Stimulated activated CD4-positive, alpha-beta T cell treated with anti-CD3 and anti-CD28 coated beads, Interleukin-4, amount 100 ng/mL, for 4 hours (primary cell): ENCODE results near the gene HK1.

Experiments used
- DNase-seq, 2 experiments: peaks; one replicate each; pipeline ENCODE4 v3.0.0-alpha.2; 2020

HK1 gene

GRCh38 chr10:69351589-69351988 lies 73.3 kb downstream of the HK1 start:
- no peak for DNase-seq

DNA sequence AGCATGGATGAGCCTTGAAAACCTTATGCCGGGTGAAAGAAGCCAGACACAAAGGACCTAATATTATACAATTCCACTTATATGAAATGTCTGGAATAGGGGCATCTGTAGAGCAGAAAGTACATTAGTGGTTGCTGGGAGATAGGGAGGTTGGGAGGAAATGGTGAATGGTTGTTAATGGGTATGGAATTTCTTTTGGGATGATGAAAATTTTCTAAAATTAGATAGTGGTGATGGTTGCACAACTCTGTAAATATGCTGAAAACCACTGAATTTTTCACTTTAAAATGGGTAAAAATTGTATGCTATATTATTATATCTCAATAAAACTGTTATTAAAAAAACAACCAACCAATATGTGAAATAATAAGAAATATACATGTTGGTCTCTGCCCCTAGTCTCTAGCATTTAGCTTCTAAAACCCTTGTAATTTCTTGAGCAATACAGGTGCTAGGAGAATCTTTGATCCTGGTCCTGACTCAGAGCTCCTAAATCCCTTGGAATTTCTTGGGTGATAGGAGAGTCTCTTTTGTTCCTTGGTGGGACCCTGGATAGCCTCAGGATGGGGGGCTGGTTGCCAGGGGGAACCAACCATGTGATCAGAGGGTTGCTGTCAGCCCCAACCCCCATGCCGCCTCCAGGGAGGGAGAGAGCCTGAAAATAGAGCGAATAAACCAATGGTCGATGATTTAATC lies 74.4 kb downstream of the HK1 start:
- no peak for DNase-seq

DNA sequence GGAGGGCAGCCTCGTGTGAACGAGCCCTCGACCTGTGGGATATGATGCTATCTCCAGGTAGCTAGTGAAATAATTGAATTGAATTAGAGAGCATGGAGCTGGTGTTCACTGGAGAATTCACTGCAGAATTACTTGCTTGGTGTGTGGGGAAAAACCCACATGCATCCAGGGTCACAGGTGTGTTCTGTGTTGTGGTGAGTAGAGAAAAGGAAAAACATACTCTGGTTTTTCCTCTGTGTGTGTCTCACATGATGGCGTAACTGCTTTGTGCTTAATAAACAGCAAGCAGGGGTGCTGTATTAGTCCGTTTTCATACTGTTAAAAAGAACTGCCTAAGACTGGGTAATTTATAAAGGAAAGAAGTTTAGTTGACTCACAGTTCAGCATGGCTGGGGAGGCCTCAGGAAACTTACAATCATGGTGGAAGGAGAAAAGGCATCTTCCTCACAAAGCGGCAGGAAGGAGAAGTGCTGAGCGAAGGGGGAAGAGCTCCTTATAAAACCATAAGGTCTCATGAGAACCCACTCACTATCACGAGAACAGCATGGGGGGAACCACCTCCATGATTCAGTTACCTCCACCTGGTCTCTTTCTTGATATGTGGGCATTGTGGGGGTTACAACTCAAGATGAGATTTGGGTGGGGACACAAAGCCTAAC lies 75.8 kb downstream of the HK1 start:
- no peak for DNase-seq

DNA sequence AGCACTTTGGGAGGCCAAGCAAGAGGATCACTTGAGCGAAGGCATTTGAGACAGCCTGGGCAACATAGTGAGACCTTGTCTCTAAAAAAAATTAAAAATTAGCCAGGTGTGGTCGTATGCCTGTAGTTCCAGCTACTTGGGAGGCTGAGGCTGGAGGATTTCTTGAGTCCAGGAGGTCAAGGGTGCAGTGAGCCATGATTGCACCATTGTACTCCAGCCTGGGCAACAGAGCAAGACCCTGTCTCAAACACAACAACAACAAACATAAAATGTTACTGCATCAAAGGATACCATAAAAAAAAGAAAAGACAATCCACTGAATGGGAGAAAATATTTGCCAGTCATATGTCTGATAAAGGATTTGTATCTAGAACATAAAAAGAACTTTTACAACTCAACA lies 77.9 kb downstream of the HK1 start:
- no peak for DNase-seq

GRCh38 chr10:69358148-69358795 lies 80.0 kb downstream of the HK1 start:
- no peak for DNase-seq

DNA sequence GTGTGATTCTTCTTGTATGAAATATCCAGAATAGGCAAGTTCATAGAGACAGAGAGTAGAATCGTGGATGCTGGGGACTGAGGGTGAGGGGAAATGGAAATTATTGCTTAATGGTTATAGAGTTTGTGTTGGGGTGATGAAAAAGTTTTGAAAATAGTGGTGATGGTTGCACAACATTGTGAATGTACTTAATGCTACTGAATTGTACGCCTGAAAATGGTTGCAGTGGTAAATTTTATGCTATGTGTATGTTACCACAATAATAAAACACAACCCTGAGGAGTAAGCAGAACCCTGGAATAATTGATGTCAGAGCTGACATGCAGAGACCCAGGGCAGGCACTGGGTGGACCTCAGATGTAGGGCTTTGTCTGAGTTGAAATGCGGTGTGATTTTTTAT lies 80.9 kb downstream of the HK1 start:
- no peak for DNase-seq

- DNase-seq, result no peak
Measured at GRCh38 chr10:69359594-69359993, 81.3 kb downstream of the HK1 start.

DNA sequence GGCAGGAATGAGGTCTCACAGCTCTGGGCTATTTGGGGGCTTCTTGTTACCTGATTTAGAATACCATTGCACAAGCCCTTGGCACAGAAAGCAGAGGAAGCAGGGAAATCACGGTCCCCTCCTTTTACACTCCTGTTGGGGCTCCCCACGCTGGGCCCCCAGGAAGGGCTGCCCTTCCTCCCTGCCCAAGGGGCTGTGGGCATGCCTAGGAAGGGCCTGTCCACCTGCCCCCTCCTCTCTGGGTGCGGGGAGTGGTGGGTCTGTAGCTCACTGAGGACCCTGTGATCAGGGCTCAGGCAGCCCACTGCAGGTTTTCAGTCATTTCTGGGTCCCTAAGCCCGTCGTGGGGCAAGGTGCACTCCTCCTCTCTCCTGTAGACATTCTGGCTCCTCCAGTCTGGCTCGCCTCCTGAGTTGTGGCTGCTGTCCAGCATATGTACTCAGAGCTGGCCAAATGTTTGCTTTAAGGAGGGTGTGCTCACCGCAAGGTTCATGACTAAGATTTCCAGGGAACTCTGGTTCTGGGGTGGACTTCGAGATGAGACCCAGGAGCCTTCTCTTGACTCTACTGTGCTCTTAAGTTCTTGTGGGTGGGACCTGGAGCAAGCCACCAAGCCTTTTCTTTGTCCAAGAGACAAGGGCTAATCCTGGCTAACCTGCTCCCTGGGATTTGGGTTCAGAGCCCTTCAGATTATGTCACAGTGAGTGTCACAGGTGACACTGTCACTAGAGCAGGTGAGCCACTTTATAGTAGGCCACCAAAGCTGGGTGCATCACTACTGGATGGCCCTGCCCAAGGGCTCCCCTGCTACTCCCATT lies 82.4 kb downstream of the HK1 start:
- no peak for DNase-seq

GRCh38 chr10:69361303-69361614 lies 83.0 kb downstream of the HK1 start:
- DNase-seq, result no peak

DNA sequence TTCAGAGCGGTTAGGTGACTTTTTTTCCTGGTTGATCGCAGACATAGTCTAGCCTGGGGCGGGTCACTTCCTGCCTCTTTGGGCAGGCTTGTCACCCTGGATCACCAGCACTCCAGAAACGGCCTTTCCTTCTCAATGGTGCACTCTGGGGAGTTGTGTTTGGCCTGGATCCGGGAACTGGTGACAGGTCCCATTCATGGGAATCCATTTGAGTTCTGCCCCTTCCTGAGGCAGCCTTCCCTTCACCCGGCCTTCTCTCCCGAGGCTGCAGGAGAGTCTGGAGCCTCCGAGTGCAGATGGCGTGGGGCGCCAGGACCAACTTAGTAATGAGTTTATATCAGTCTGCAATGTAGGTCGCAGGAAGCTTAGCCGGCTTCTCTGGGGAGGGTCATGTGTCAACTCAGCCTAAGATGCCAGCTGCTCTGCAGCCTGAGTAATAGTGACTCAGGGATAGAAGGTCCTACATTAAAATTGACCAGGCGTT lies 84.2 kb downstream of the HK1 start:
- DNase-seq, result no peak

DNA sequence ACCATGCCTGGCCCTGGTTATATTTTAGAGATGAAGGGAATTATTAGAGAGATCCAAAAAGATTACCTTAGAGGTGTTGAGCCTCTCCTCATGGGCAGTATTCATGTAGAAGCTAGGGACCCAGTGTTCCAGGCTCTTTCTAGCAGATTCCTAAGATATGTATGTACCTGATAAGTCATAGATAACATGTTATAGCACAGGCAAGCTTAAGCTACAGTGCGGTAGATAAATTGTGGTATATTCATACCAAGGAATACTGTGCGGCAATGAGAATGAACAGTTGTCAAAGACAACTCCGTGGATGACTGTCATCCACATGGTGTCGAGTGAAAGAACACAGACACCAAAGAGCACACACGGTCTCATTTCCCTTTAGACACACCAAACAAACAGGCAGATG lies 85.4 kb downstream of the HK1 start:
- DNase-seq, result no peak

DNA sequence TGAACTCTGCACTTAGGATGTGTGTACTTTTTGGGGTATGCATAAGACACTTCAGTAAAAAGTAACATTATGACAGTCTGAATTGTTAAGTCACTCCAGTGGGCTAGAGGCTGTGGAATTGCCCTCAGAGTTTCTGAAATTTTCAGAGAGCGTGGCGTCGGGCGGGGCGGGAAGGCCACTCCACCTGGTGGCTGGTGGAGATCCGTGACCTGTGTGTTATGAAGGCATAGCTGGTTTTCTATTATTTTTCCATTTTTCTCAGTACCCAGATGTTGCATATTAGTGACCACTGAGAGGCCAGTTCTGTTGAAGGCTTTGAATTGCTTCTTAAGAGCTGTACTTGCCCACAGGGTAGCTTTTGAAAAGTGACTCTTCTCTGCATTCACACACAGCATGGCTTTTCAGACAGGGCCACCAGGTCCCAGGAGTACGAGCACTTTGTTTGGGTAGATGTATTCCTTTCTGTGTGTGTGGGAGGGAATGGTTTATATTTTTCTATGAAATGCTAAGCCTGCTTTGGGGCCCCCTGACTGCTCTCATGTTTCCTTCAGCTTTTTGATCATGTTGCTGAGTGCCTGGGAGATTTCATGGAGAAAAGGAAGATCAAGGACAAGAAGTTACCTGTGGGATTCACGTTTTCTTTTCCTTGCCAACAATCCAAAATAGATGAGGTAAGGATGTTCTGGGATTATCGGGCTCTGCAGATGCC lies 86.1 kb downstream of the HK1 start:
- DNase-seq, result no peak

DNA sequence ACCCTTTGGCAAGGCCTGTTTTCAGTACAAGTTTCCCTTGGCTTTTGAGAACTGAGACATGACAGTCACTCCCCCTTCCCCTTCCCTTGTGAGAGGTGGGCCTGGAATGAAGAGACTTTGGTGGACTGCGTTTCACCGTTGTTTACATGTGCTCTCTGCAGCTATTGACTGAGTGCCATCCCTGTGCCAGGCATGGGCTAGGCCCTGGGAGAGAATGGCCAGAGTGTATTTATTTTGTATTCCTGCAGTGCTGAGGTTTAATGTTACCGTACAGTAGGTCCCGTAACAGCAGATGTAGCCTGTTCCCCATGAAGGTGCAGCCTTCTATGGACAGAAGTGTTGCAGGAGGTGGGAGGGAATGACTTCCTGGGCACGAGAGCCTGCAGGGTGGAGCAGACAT lies 88.4 kb downstream of the HK1 start:
- no peak for DNase-seq

- no peak for DNase-seq
Measured at GRCh38 chr10:69367469-69367868, 89.2 kb downstream of the HK1 start.

DNA sequence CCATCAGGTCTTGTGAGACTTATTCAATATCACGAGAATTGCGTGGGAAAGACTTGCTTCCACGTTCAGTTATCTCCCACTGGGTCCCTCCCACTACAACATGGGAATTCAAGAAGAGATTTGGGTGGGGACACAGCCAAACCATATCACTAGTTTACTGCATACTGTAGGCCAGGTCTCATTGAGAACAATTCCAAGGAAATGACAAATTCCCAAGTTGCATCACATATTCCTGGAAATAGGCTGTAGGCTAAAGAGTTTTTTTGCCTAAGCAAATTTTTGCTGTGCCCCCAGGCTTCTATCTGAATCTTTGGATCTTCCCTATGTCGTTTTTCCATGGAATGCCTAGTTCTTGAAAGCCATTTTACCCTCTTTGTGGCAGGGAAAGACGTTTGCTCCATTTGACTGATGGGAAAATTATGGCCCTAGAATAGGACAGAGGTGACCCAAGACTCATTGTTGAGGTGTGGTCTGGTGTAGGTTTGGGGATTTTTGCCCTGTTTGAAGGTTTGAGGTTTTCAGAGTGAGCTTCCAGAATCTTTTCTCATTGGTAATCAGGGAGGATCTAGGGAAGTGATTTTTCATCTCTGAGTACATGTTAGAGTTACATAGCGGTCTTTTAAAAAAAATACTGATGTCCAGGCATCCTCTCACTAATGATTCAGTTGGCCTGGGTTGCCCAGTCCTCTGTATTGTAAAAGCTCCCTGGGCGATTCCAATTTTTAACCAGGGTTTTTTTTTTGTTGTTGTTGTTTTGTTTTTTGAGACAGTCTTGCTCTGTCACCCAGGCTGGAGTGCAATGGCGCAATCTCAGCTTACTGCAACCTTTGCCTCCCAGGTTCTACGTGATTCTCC lies 94.1 kb downstream of the HK1 start:
- no peak for DNase-seq

DNA sequence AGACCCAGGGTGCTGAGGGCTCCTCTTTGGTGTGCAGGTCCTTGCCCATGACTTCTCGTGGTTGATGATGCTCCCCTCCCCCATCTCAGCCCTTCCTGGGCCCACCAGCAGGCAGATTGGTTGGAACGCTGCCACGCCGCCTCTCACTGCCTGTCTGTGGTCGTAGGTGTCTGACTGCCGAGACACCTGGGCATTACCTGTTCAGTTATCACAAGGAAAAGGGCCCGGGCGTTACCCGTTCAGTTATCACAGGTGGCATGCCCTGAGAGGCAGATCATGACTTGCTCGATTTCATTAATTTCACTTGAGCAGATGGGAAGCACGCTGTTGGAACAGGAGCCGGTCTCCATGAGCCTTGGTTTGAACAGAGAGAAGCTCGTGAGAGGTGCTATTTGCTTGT lies 95.9 kb downstream of the HK1 start:
- no peak for DNase-seq

GRCh38 chr10:69374931-69375306 lies 96.6 kb downstream of the HK1 start:
- no peak for DNase-seq

DNA sequence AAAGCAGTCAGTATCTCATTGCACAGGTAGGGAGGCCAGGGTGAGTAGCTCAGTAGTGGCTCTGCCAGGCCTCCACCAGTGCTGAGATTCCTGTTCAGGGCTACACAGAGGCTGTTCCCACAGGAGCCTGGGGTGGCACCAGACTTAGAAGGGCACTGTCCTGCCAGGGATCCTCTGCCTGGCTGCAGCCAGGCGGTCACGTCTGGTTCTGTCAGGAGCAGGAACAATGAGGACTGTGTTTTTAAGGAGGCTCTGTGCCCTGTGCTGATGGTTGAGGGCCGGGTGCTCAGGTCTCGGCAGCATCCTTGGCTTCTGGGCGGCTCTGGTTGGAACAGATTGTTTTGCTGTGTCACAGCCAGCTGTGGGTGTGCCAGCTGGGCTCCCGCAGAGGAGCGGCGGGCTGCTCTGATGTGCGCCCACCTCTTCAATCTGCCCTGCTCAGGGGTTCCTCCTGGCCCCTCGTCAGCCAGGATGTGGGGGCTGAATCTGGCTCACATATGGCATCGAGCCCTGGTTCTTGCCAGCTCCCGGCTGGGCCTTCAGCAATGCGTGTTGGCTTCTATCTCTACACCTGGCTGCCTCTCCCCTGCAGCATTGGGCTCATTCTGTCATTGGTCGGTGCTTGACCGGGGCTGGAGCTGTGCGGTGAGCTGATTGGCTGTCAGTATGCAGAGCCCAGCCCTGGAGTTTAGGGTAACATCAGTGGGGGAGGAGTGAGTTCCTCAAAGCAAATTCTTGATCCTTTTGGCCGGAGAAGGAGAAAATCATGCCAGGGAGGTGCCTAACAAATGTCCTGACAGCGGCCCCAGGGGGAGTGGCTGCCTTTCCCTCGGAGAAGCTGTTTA lies 97.2 kb downstream of the HK1 start:
- DNase-seq, result no peak

GRCh38 chr10:69376662-69377061 lies 98.4 kb downstream of the HK1 start:
- no peak for DNase-seq

DNA sequence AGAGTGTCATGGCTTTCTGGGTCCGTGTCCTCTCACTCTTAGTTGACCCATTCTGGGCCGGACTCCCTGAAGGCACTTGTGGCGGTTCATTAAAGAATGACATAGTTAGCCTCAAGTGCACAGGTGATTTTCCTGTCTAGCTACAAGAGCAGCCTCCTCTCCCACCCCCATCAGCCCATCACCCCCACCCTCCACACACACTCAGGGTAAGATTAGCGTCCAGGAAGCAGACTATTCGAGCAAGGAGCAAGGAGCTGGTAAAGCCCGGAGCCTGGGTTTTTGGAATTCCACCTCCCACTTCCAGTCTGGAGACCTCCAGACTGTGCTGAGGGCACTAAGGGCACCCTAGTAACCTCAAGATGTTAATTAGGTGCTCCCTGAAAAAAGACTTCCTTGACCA lies 98.9 kb downstream of the HK1 start:
- no peak for DNase-seq

DNA sequence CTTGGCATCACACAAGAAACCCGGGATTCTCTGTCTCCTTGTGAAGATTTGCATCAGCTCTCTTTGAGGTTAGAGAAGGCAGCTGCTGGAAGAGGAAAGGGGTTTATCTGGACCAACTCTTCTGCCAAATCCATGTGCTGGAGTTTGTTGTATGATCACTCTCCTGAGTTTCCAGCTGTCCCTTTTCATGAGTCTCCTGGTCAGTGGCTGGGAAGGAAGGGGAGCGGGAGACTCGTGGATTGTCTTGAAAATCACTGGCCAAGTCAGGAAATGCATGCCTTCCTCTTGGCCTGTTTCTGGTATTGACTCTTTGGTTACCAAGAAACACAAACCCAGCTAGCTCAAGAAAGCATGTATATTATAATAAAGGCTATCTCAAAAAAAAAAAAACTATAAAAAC lies 99.6 kb downstream of the HK1 start:
- DNase-seq, result no peak
